IPS-20b (cell line): ENCODE results near the gene MEGF10.

Experiments
- H3K27ac ChIP-seq: one replicate; pipeline ENCODE4 v1.5.1; 2013; ENCODE audit warnings: low read length
- H3K27me3 ChIP-seq: 2 replicates; pipeline ENCODE4 v1.6.1; 2013; ENCODE audit warnings: mild to moderate bottlenecking, low read length, inconsistent platforms; ENCODE audit not compliant: insufficient read depth
- H3K36me3 ChIP-seq: 2 replicates; pipeline ENCODE4 v1.6.1; 2013; ENCODE audit warnings: low read depth, mild to moderate bottlenecking, inconsistent platforms, low read length, moderate library complexity; ENCODE audit not compliant: insufficient read depth
- H3K4me1 ChIP-seq: 2 replicates; pipeline ENCODE4 v1.6.1; 2013; ENCODE audit warnings: mild to moderate bottlenecking, control low read depth, inconsistent platforms, low read length, moderate library complexity; ENCODE audit not compliant: insufficient read depth
- H3K4me3 ChIP-seq: 2 replicates; pipeline ENCODE4 v1.5.1; 2013; ENCODE audit warnings: mild to moderate bottlenecking, low read length, inconsistent platforms
- H3K9ac ChIP-seq: 2 replicates; pipeline ENCODE4 v1.6.1; 2013; ENCODE audit warnings: low read depth, mild to moderate bottlenecking, inconsistent platforms, low read length, moderate library complexity
- H3K9me3 ChIP-seq: 2 replicates; pipeline ENCODE4 v1.6.1; 2013; ENCODE audit warnings: mild to moderate bottlenecking, low read depth, low read length, inconsistent platforms; ENCODE audit not compliant: insufficient read depth

MEGF10 gene

GRCh38 chr5:127429928-127430327 lies 139.3 kb downstream of the MEGF10 start:
- Histone ChIP-seq H3K27ac (no peak overlapping the region), H3K27me3 (no peaks in the 10 kb centered on the region), H3K4me1 (no peaks in the 10 kb centered on the region), H3K4me3 (no peak overlapping the region), H3K9ac (no peak overlapping the region), H3K9me3 (no peaks in the 10 kb centered on the region), H3K36me3 (peaks cover 6% of the 10 kb centered on the region; the same call in 1 of the 2 replicates)

- H3K9me3 ChIP-seq, result no peaks in the 10 kb centered on the region
Measured at GRCh38 chr5:127430627-127431026, 140.0 kb downstream of the MEGF10 start.

GRCh38 chr5:127431977-127432585 lies 141.5 kb downstream of the MEGF10 start:
- H3K9ac ChIP-seq, result no peak overlapping the region
- no peaks in the 10 kb centered on the region for H3K9me3 ChIP-seq
- H3K27me3 ChIP-seq, result no peaks in the 10 kb centered on the region
- H3K4me3 ChIP-seq, result no peak overlapping the region
- H3K36me3 ChIP-seq, result peaks cover 5% of the 10 kb centered on the region; the same call in 1 of the 2 replicates
- H3K4me1 ChIP-seq, result no peaks in the 10 kb centered on the region
- no peak overlapping the region for H3K27ac ChIP-seq

More at GRCh38 chr5:127430627-127431026, 140.0 kb downstream of the MEGF10 start:
- no peak overlapping the region for H3K9ac ChIP-seq
- no peak overlapping the region for H3K4me3 ChIP-seq
- H3K4me1 ChIP-seq, result no peaks in the 10 kb centered on the region
- peaks cover 5% of the 10 kb centered on the region; the same call in 1 of the 2 replicates for H3K36me3 ChIP-seq
- H3K27me3 ChIP-seq, result no peaks in the 10 kb centered on the region
- H3K27ac ChIP-seq, result no peak overlapping the region

- H3K4me3 ChIP-seq, result no peak overlapping the region
- no peak overlapping the region for H3K27ac ChIP-seq
- H3K4me1 ChIP-seq, result no peaks in the 10 kb centered on the region
- H3K9ac ChIP-seq, result no peak overlapping the region
- peaks cover 2% of the 10 kb centered on the region; the same call in 1 of the 2 replicates for H3K36me3 ChIP-seq
- no peaks in the 10 kb centered on the region for H3K27me3 ChIP-seq
- H3K9me3 ChIP-seq, result no peaks in the 10 kb centered on the region
Measured at GRCh38 chr5:127433526-127433925, 142.9 kb downstream of the MEGF10 start.

GRCh38 chr5:127434588-127434987 lies 144.0 kb downstream of the MEGF10 start:
- H3K36me3 ChIP-seq, result peaks cover 6% of the 10 kb centered on the region; the same call in 1 of the 2 replicates
- no peak overlapping the region for H3K4me3 ChIP-seq
- no peaks in the 10 kb centered on the region for H3K27me3 ChIP-seq
- H3K9ac ChIP-seq, result no peak overlapping the region
- H3K9me3 ChIP-seq, result no peaks in the 10 kb centered on the region
- H3K27ac ChIP-seq, result no peak overlapping the region
- H3K4me1 ChIP-seq, result no peaks in the 10 kb centered on the region

GRCh38 chr5:127435821-127436220 lies 145.2 kb downstream of the MEGF10 start:
- H3K27ac ChIP-seq, result no peak overlapping the region
- no peak overlapping the region for H3K9ac ChIP-seq
- H3K27me3 ChIP-seq, result no peaks in the 10 kb centered on the region
- H3K4me1 ChIP-seq, result no peaks in the 10 kb centered on the region
- no peaks in the 10 kb centered on the region for H3K9me3 ChIP-seq
- peaks cover 10% of the 10 kb centered on the region; the same call in 1 of the 2 replicates for H3K36me3 ChIP-seq
- no peak overlapping the region for H3K4me3 ChIP-seq

GRCh38 chr5:127439644-127440043 lies 149.0 kb downstream of the MEGF10 start:
- Histone ChIP-seq H3K9me3 (no peaks in the 10 kb centered on the region), H3K4me3 (no peak overlapping the region), H3K4me1 (no peaks in the 10 kb centered on the region), H3K36me3 (peaks cover 26% of the 10 kb centered on the region; the same call in 1 of the 2 replicates), H3K9ac (no peak overlapping the region), H3K27ac (no peak overlapping the region), H3K27me3 (no peaks in the 10 kb centered on the region)

- H3K27ac ChIP-seq, result no peak overlapping the region
Measured at GRCh38 chr5:127440831-127441230, 150.2 kb downstream of the MEGF10 start.

GRCh38 chr5:127441799-127442484 lies 151.3 kb downstream of the MEGF10 start:
- H3K36me3 ChIP-seq, result peaks cover 29% of the 10 kb centered on the region; the same call in 1 of the 2 replicates
- no peaks in the 10 kb centered on the region for H3K9me3 ChIP-seq
- no peak overlapping the region for H3K27ac ChIP-seq
- H3K4me3 ChIP-seq, result no peak overlapping the region
- H3K27me3 ChIP-seq, result no peaks in the 10 kb centered on the region
- peaks cover 4% of the 10 kb centered on the region; the same call in 1 of the 2 replicates for H3K4me1 ChIP-seq
- no peak overlapping the region for H3K9ac ChIP-seq

More at GRCh38 chr5:127440831-127441230, 150.2 kb downstream of the MEGF10 start:
- H3K4me3 ChIP-seq, result no peak overlapping the region
- H3K4me1 ChIP-seq, result no peaks in the 10 kb centered on the region
- no peak overlapping the region for H3K9ac ChIP-seq
- H3K36me3 ChIP-seq, result peaks cover 26% of the 10 kb centered on the region; the same call in 1 of the 2 replicates
- H3K27me3 ChIP-seq, result no peaks in the 10 kb centered on the region
- no peaks in the 10 kb centered on the region for H3K9me3 ChIP-seq

- H3K9me3 ChIP-seq, result no peaks in the 10 kb centered on the region
Measured at GRCh38 chr5:127444171-127444570, 153.6 kb downstream of the MEGF10 start.

GRCh38 chr5:127445328-127445727 lies 154.7 kb downstream of the MEGF10 start:
- Histone ChIP-seq H3K9me3 (no peaks in the 10 kb centered on the region), H3K27me3 (no peaks in the 10 kb centered on the region), H3K4me3 (no peak overlapping the region), H3K36me3 (peaks cover 52% of the 10 kb centered on the region), H3K9ac (no peak overlapping the region), H3K4me1 (peaks cover 4% of the 10 kb centered on the region; the same call in 1 of the 2 replicates), H3K27ac (no peak overlapping the region)

More at GRCh38 chr5:127444171-127444570, 153.6 kb downstream of the MEGF10 start:
- H3K4me1 ChIP-seq, result peaks cover 4% of the 10 kb centered on the region; the same call in 1 of the 2 replicates
- no peak overlapping the region for H3K9ac ChIP-seq
- H3K4me3 ChIP-seq, result no peak overlapping the region
- no peak overlapping the region for H3K27ac ChIP-seq
- H3K27me3 ChIP-seq, result no peaks in the 10 kb centered on the region
- peaks cover 43% of the 10 kb centered on the region for H3K36me3 ChIP-seq

- H3K4me3 ChIP-seq, result no peak overlapping the region
- H3K27ac ChIP-seq, result no peak overlapping the region
- peaks cover 57% of the 10 kb centered on the region for H3K36me3 ChIP-seq
- no peaks in the 10 kb centered on the region for H3K9me3 ChIP-seq
- H3K9ac ChIP-seq, result no peak overlapping the region
- no peaks in the 10 kb centered on the region for H3K27me3 ChIP-seq
- H3K4me1 ChIP-seq, result peaks cover 4% of the 10 kb centered on the region; the same call in 1 of the 2 replicates
Measured at GRCh38 chr5:127446626-127447025, 156.0 kb downstream of the MEGF10 start.
